GM13976 (cell line): ENCODE measurements around the gene TOMM6.
"Not testable (repeated sequence)": the region's sequence is repeated elsewhere in the genome, so short reads cannot be mapped to it uniquely, and the experiment has no call there.

Source experiments
- DNase-seq: peaks from one replicate; pipeline ENCODE4 v3.0.0; 2012; ENCODE audit warnings: low spot score
- CTCF ChIP-seq: IDR thresholded peaks from 2 replicates; pipeline ENCODE4 v1.5.1; 2012; ENCODE audit warnings: borderline replicate concordance, mild to moderate bottlenecking; ENCODE audit not compliant: insufficient read depth; ENCODE audit errors: extremely low read depth, missing control alignments, control extremely low read depth
- in situ Hi-C: fragments of 300-500 bp; cut with MboI; formaldehyde crosslinking; loops from one replicate; pipeline ENCODE4 v1.12.0; 2022; ENCODE audit warnings: low sequenced_read_pairs, mixed read lengths, inconsistent platforms; ENCODE audit not compliant: unreplicated experiment

TOMM6 gene

DNA sequence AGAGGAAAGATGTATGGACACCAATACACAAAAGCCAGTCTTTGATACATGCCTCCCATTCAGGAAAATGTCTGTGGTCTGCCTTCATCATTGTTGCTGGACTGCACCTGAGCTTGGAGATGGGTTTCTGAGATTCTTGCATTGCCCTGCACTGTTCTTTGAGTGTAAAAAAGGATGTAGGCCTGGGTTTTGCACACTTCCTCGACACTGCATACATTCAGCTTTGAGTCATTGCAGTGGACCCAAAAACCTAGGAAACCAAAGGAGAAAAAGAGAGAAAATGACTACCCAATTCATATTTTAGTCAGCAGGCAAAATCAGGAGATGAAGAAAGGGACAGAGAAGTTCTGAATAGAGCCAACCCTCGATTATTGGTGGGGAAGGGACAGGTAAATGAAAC is 9.0 kb downstream of the TOMM6 start:
- TF ChIP-seq CTCF = no peak
- no peak for DNase-seq
- in situ Hi-C loops = loop anchor here (5.0 kb wide), 1 partner anchor 246 kb away; no protein-coding TSS in a partner anchor

- DNase-seq = no peak
- TF ChIP-seq CTCF = no peak
- in situ Hi-C loops = loop anchor here (5.0 kb wide), 1 partner anchor 243 kb away; no protein-coding TSS in a partner anchor
These were observed 11.5 kb downstream of the TOMM6 start for GRCh38 chr6:41798901-41799558.

DNA sequence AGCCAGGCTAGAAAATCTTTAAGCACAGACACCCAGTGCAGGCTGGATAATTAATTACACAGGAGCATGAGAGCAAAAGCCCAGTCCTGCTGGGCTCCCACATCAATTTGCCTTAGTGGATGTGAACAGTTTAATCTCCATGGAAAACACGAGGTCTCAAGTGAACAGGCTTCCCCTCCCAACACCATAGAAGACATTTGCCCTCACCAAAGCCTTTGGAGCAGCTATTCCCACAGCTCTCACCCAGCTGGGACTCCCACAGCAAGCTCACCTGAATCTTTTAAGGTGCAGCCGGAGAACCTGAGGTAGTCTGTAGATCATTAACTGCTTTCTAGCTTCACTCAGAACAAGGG is 12.0 kb downstream of the TOMM6 start:
- in situ Hi-C loops = loop anchor here (5.0 kb wide), 1 partner anchor 243 kb away; no protein-coding TSS in a partner anchor
- no peak for DNase-seq
- no peak for TF ChIP-seq CTCF

DNA sequence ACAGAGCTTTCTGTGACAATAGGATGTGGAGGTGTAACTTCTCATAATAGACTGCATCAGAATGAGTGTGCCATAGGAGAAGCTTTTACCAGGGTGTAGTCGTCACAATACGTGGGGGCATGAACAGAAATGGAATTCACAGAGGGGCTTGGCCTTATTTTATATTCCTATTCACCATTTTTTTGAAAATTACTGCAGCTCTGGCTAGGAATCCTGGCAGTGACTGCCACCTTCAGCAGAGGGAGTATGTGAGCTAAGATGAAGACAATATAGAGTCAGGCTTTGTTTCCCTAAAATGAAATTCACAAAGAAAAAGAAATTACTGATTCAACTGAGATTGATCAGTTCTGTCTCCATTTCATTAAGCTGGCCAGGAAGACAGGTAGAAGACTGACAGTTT is 13.9 kb downstream of the TOMM6 start:
- DNase-seq = no peak
- in situ Hi-C loops = no loop called here
- TF ChIP-seq CTCF = peak; percentile 48

- DNase-seq = no peak
- in situ Hi-C loops = no loop called here
- no peak for TF ChIP-seq CTCF
These were observed 18.6 kb downstream of the TOMM6 start for GRCh38 chr6:41805830-41806774.

- no peak for DNase-seq
- TF ChIP-seq CTCF = no peak
- in situ Hi-C loops = no loop called here
These were observed 23.6 kb downstream of the TOMM6 start for GRCh38 chr6:41811095-41811494.

DNA sequence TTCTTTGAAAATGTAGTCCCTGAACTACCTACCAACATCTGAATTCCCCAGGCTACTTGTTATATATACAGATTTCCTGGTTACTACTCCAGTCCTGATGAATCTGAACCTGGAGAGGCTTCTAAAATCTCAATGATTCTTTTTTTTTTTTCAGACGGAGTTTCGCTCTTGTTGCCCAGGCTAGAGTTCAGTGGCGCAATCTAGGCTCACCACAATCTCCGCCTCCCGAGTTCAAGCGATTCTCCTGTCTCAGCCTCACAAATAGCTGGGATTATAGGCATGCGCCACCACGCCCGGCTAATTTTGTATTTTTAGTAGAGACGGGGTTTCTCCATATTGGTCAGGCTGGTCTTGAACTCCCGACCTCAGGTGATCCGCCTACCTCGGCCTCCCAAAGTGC is 24.5 kb downstream of the TOMM6 start:
- DNase-seq, in situ Hi-C loops: not testable (repeated sequence)
